Colonic mucosa (tissue), 4 donors: ENCODE data around the gene TEAD3. TPM values are rescaled to one million over a fixed set of nuclear protein-coding genes. Genes with fewer than 3 reads are reported as not detected.

Source experiments
- DNase-seq: peaks from one replicate; pipeline ENCODE4 v3.0.0-alpha.2; 2020
- H3K27ac ChIP-seq: fragments of 200-600 bp; one replicate; pipeline ENCODE4 v1.8.0; 2021
- H3K27me3 ChIP-seq: fragments of 200-600 bp; one replicate; pipeline ENCODE4 v1.8.0; 2021
- H3K36me3 ChIP-seq: fragments of 200-600 bp; one replicate; pipeline ENCODE4 v1.8.0; 2021
- H3K4me1 ChIP-seq: fragments of 200-600 bp; one replicate; pipeline ENCODE4 v1.8.0; 2021; ENCODE audit warnings: mild to moderate bottlenecking
- H3K4me3 ChIP-seq: fragments of 200-600 bp; one replicate; pipeline ENCODE4 v1.8.0; 2021
- H3K9ac ChIP-seq, 2 donors: one replicate each; pipeline ENCODE4 v1.7.0; 2013; ENCODE audit warnings: control low read depth in 2 of 2, low read depth in 2 of 2, low read length in 2 of 2
- H3K9me3 ChIP-seq: fragments of 200-600 bp; one replicate; pipeline ENCODE4 v1.8.0; 2021
- CTCF ChIP-seq: fragments of 200-600 bp; IDR thresholded peaks from one replicate; pipeline ENCODE4 v1.8.0; 2022; ENCODE audit warnings: antibody characterized with exemption, mild to moderate bottlenecking
- intact Hi-C: fragments of 100-400 bp; cut with DNase I; formaldehyde crosslinking; loops from one replicate; pipeline ENCODE4 v1.14.1; 2022
- total RNA-seq, 2 donors: library from RNA; stranded (reverse); fragmentation: NEBNext Ultra II Directional in 1 of 2; extraction: Animal tissue kit (Norgen Biotek cat#: 25700) in 1 of 2; gene quantifications; one replicate each; pipeline ENCODE4 v1.2.1, GENCODE V29; 2021
- donor health status: healthy.
- donor health status: DM: no; HTN: no; CAD: no.
- donor health status: DM: no; HTN: no; CAD: no.

Gene TEAD3
- total RNA-seq, 2 donors from 2014 or later: 24.5 to 38.4 TPM

DNA sequence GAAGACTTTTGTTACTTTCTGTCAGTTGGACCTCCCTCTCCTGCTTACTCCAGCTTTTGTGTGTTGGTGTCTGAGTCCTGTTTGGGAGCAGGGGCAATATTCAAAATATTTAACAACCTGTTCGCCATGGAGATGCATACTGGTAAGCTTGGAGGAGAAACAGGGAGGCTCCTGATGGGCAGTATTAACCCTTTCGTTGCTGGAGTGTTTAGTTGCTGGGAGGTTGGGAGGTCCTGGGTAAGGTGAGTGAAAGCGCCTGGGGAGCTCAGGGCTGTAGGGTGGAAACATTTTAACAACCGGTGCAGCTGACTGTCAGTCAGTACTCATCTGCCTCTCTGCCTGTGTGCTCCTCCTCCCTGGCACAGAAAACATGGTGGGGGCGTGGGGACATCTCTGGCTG is 11.7 kb upstream of the TEAD3 start:
- no peak for DNase-seq
- no peak overlapping the region for H3K27ac ChIP-seq
- H3K9me3 ChIP-seq: no peaks in the 10 kb centered on the region
- H3K9ac ChIP-seq: no peak overlapping the region
- TF ChIP-seq CTCF: no peak
- H3K4me1 ChIP-seq: no peaks in the 10 kb centered on the region
- H3K36me3 ChIP-seq: no peaks in the 10 kb centered on the region
- intact Hi-C loops: no loop called here
- H3K27me3 ChIP-seq: peaks cover 6% of the 10 kb centered on the region
- no peak overlapping the region for H3K4me3 ChIP-seq

GRCh38 chr6:35508027-35508426 is 11.1 kb upstream of the TEAD3 start:
- H3K9ac ChIP-seq: no peak overlapping the region
- peaks cover 6% of the 10 kb centered on the region for H3K27me3 ChIP-seq
- no peak overlapping the region for H3K4me3 ChIP-seq
- no peaks in the 10 kb centered on the region for H3K9me3 ChIP-seq
- no peaks in the 10 kb centered on the region for H3K4me1 ChIP-seq
- no peak for TF ChIP-seq CTCF
- intact Hi-C loops: no loop called here
- H3K36me3 ChIP-seq: no peaks in the 10 kb centered on the region
- DNase-seq: no peak
- H3K27ac ChIP-seq: no peak overlapping the region

DNA sequence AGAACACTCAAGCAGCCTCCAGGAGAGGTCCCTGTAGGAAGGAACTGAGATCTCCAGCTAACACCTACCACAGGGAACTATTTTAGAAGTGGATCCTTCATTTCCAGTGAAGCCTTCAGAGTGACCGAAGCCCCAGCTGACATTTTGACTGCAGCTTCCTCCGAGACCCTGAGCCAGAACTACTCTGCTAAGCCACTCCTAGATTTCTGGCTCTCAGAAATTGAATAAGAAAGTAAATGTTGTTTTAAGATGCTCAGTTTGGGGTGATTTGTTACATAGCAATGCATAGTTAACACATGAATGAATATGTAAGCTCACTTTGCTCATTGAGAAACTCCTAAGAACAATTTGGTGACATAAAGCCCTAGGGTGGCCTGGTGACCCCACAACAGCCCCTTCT is 10.3 kb upstream of the TEAD3 start:
- Histone ChIP-seq H3K27ac (no peak overlapping the region), H3K4me1 (no peaks in the 10 kb centered on the region), H3K36me3 (no peaks in the 10 kb centered on the region), H3K9me3 (no peaks in the 10 kb centered on the region), H3K9ac (no peak overlapping the region), H3K27me3 (peaks cover 6% of the 10 kb centered on the region), H3K4me3 (no peak overlapping the region)
- TF ChIP-seq CTCF: no peak
- intact Hi-C loops: no loop called here
- no peak for DNase-seq

DNA sequence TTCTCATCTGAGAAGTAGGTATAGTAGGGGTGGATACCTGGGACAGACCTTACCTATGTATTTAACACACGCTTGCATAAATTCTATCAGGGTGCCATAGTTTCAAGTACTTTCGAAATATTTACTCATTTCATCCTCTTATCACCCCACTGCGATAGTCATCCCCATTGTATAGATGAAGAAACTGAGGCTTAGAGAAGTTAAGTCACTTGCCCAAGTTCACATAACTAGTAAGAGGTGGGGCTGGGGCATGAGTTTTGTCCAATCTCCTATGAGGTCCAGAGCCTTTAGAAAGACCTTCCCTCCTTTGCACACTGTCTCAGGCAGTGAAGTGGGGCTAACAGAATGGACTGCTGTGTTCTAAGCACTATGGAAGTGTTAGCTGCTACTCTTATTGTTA is 9.7 kb upstream of the TEAD3 start:
- H3K27ac ChIP-seq: no peak overlapping the region
- no peaks in the 10 kb centered on the region for H3K4me1 ChIP-seq
- no peaks in the 10 kb centered on the region for H3K9me3 ChIP-seq
- H3K9ac ChIP-seq: no peak overlapping the region
- peaks cover 6% of the 10 kb centered on the region for H3K27me3 ChIP-seq
- no peak for DNase-seq
- H3K4me3 ChIP-seq: no peak overlapping the region
- no peaks in the 10 kb centered on the region for H3K36me3 ChIP-seq
- intact Hi-C loops: no loop called here
- no peak for TF ChIP-seq CTCF

DNA sequence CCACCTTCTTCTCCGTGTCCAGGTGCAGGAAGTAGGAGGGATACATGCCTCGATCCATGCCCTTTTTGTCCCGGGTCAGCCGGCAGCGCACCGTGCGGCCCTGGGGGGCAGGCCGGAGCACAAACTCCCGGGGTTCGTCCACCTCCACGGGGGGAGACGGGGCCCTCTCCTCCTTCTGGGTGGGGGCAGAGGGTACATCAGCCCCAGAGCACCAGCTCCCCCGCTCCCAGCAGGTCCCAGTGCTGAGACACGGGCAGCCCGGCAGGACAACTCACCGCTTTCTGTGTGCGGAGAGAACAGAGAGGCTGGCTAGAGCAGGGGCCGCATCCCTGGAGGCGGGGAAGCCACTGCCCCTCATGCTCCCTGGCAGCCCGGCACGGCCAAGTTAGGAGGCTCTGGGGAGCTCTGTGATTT is 9.1 kb upstream of the TEAD3 start:
- intact Hi-C loops: no loop called here
- Histone ChIP-seq H3K27me3 (peaks cover 6% of the 10 kb centered on the region), H3K36me3 (no peaks in the 10 kb centered on the region)

More for the DNA sequence above, 9.1 kb upstream of the TEAD3 start:
- no peak overlapping the region for H3K9ac ChIP-seq
- no peak overlapping the region for H3K27ac ChIP-seq
- DNase-seq: no peak
- no peak overlapping the region for H3K4me3 ChIP-seq
- no peaks in the 10 kb centered on the region for H3K4me1 ChIP-seq
- H3K9me3 ChIP-seq: no peaks in the 10 kb centered on the region
- no peak for TF ChIP-seq CTCF
